NCI-H1105 treated with DMSO at 0.1 percent for 48 hours (cell line): ENCODE data around the gene NEMF.
"Not testable (repeated sequence)": the region's sequence is repeated elsewhere in the genome, so short reads cannot be mapped to it uniquely, and the experiment has no call there.

ENCODE experiments used
- DNase-seq: peaks from one replicate; lab custom pipeline; 2025; lab: John Stamatoyannopoulos, UW

Gene NEMF

DNA sequence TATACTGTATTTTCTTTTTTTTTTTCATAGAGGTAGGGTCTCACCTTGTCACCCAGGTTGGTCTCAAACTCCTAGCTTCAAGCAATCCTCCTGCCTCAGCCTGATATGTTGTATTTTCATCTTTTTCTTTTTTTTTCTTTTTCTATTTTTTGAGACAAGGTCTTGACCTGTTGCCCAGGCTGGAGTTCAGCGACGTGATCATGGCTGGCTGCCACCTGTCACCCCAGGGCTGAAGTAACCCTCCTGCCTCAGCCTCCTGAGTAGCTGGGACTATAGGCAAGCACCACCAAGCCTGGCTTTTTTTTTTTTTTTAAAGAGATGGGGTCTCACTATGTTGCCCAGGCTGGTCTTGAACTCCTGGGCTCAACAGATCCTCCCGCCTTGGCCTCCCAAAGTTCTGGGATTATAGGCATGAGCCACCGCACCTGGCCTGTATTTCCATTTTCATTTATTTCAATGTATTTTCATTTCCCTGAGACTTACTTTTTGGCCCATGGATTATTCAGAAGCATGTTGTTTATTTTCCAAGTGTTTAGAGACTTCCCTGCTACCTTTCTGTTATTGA is 24.1 kb upstream of the NEMF start:
- no peak for DNase-seq

DNA sequence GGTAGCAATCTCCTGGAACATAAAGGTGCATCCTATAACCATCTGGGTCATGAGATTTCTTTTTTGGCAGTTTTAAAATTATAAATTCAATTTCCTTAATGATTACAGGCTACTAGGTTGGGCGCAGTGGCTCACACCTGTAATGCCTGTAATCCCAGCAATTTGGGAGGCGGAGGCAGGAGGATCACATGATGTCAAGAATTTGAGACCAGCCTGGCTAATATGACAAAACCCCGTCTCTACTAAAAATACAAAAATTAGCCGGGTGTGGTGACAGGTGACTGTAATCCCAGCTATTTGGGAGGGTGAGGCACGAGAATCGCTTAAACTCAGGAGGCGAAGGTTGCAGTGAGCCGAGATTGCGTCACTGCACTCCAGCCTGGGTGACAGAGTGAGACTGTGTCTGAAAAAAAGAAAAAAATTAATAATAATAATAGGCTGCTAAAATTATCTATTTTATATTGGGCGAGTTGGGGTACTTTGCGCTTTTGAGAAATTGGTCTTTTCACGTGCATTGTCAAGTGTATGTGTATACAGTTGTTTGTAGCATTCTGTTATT is 23.1 kb upstream of the NEMF start:
- DNase-seq = no peak

DNA sequence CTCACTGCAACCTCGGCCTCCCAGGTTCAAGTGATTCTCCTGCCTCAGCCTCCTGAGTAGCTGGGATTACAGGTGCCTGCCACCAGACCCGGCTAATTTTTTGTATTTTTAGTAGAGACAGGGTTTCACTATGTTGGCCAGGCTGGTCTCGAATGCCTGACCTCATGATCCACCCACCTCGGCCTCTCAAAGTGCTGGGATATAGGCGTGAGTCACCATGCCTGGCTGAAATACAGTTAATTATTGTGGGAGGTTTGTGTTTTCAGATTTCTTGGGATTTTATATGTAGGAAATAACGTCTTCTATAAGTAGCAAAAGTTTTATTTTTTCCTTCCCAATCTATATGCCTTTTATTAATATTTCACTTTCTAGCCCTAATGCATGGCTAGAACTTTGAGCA is 21.0 kb upstream of the NEMF start:
- not testable (repeated sequence) for DNase-seq

DNA sequence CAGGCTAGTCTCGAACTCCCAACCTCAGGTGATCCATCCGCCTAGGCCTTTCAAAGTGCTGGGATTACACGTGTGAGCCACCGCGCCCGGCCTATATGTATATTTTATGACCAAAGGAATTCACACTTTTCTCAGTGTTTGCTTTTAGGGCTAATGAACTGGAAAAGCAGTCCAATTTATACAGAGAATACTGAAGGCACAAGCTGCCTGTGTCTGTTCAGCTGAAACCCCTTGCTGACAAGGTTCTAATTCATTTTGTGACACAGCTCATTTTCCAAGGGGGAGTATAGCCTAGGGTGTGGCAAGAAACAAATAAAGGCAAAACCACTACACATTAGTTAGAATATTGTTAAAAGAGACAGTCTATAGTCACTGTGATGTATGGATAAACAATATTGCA is 18.3 kb upstream of the NEMF start:
- DNase-seq = no peak

DNA sequence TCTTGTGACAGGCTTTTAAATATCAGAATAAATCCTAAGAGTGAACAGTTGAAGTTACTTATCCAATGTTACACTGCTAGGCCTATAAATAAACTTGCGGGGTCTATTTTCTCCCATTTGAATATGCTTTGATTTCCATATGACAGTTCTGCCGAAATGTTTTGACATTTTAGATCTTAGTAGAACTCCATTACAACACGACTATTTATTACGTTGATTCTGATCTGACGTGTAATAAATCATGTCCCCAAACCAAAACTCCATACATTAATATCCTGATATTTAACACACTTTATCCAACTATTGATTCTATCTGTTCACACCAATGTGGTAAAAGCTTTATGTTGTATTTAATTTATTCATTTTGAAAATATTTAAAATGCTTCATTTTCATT is 16.1 kb upstream of the NEMF start:
- no peak for DNase-seq

DNA sequence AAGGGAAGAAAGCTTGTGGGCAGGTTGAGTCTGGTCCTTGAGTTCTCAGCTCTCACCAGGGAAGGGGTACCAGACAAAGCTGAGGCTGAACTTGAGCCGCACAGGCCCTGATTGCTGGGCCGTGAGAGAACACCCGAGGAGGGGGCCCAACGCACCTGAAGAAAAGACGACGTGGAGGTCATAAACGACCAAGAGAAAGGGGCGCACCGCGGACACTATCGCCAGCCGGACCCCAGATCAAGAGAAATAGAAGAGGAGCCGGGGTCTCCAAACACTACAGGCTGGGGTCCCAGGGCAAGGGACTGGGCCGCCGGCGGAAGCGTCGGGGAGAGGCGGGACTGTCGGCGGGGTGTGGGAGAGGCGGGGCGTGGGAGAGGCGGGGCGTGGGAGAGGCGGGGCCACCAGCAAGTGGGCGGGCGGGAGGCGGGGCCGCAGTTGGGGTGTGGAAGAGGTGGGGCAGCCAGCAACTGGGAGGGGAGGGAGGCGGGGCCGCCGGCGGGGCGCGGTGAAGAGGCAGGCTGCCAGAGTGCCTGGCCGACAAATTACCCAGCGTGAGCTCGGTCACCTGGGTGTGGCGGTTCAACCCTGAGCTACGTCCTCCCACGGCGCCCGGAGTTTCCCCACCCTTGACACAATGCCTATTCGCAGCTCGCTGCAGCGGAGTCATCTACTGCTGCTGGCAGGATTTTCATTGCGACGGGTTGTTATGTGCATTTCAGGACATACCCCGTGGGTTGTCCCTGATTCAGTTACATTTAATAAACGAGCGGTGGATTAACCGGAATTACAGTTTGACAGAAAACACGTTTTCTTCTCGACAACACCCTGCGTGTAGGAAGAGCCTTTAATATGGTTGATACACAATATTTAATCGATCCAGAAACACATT is 15.5 kb upstream of the NEMF start:
- DNase-seq = peak; percentile 95

DNA sequence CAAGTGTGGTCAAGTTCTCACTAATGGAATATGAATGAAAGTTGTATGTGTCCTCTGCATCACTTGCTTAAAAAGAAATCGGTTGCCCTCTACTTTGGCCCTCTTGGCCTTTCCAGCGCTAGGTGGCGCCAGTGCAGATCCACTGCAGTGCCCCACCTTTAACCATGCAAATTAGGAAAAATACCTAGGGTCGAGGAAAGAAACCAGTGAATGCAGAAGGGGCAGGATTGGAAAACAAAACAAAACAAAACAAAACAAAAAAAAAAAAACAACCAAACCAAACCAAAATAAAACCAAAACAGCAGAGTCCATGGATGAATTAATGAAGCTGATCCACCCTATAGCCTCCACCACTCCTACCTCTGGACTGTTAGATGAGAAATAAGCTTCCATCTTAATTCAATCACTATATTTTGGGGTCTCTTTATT is 12.9 kb upstream of the NEMF start:
- peak; percentile 64 for DNase-seq

DNA sequence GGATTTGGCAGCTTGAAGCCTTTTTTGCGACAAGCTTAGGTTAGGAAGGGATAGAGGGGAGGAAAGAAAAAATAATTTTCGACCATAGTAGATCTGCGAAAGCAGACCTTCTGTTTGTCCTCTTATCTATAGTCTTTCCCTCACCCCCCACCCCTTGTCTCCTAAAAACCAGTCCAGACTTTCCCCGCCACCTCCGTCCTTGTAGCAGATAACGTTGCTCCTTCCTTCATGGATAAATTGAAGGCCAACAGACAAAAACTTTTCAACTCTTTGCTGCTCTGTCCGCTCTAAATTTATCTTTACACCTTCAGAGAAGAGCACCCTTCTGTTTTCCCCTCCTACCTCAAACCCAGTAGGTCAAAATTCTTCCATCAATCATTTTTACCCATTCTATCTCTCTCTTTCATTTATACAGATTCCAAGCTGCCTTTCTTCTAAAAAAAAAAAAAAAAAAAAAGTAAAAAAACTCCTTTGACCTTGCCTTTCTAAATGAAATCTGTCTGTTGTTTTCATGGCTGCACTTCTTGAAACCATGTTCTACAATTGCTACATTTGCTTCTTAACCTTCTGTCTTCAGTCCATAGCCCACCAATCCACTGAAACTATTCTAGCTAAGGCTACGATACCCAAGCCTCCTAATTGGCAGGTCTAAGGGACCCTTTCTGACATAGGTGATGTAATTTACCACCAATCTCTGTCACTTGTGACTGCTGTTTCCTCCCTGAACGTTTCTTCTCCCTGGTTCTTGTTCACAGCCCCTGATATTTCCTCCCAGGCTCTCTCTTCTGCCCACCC is 11.1 kb upstream of the NEMF start:
- peak; percentile 13 for DNase-seq

DNA sequence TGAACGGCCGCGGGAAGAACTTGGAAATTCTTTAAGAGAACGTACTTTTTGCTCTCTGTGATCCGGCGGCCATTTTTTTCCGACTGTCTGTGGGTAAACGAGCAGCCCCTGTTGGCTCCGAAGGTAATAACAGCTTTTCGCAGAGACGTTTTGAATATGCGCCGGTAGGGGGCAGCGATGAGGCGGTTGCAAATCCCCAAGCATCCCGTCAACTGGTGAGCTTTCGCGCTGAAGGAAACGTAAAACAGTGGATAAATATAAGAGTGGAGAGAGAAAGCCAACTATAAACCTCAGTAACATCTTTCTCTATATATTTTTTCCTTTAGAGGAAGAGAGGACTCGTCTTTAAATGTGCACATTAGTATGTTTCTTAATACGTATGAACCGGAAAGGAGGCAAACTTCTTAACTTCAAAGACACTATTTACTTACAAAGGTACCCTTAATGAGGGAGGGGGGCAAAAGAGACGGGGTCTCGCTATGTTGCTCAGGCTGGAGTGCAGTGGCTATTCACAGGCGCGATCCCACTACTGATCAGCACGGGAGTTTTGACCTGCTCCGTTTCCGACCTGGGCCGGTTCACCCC is 9.6 kb upstream of the NEMF start:
- DNase-seq = peak; percentile 83

DNA sequence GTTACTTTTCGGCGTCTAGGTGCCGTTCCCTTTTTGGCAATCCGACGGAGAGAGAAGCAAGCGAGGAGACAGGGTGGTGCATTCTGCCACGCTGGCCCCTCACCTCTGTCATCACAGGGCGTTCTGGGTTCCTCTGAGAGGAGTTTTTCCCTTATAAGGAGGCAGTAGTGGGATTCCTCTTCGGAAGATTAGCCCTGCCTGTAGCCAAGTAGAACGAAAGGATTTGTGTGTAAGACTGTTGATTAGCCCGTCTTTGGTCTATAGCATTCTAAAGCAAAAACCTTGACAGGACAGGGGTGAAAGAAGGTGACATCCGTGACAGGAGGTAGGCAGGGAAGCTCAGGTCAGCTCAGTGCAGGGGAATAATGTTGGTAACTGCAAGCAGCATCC is 9.1 kb upstream of the NEMF start:
- DNase-seq = peak; percentile 67

DNA sequence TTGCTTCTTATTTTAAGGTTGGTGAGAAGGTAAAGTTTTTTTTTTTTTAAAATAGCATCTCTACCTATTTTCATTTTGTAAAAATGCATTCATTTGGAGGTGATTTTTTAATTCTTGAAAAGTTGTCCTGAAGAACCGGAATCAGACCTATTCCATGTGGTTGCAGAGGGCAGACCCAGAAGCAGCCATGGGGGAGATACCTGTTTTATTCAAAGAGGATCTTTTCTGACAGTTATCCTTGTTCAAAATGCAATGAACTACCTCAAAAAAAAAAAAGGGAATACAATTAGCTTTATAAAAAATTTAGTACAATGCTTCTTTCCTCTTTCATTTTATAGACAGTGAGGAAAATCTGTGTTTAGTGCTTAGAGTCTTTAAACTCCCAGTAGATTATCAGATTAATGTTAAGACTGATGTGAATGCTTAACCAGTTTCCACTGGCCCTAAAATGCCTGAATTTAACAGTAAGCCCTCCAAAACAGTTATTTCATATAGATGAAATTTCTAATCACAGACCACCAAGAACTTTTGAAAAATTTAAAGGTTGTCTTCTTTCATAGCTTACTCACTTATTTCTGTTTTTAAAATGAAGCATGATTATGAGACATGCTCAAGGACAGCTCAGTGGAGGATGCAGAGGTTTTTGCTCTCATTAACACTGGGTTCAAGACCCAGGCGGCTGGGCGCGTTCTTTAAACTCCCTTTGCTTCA is 8.6 kb upstream of the NEMF start:
- no peak for DNase-seq

DNA sequence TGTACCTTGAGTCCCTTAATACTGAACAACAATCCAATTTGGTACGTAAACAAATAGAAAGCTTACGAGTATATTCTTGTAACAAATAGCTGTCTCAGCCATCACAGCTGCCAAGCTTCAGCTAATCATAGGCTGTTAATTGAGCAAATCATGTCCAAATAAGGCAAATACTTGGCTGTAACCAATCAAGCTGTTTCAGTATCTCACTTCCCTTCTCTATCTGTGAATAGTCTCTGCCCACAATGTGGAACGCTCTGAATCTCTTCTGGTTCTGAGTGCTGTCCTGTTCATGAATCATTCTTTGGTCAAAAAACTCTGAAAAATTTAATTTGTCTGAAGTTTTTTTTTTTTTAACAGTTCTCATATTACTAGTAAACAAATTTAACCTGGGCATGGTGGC is 5.8 kb upstream of the NEMF start:
- DNase-seq = no peak

DNA sequence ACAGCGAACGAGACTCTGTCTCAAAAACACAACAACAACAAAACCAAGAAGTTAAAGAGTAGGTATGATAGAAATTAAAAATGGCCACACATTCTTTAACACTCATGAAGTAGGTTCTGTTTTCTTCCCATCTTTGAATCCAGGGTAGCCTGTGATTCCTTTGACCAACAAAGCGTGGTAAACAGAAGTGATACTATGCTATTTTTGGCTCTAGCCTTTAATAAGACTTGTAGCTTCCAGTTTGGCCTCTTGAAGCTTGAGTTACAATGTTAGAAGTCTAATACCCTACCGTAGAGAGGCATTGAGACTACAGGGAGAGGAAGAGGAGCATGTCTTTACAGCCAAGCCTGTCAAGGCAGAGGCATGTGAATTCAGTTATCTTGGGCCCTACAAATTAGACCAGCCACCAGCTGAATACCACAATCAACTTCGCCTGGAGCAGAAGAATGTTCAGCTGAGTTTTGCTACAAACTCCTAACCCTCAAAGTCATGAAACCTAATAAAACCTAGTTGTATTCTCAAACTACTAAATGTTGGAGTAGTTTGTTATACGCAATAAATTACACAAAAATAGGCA is 4.9 kb upstream of the NEMF start:
- DNase-seq = no peak

DNA sequence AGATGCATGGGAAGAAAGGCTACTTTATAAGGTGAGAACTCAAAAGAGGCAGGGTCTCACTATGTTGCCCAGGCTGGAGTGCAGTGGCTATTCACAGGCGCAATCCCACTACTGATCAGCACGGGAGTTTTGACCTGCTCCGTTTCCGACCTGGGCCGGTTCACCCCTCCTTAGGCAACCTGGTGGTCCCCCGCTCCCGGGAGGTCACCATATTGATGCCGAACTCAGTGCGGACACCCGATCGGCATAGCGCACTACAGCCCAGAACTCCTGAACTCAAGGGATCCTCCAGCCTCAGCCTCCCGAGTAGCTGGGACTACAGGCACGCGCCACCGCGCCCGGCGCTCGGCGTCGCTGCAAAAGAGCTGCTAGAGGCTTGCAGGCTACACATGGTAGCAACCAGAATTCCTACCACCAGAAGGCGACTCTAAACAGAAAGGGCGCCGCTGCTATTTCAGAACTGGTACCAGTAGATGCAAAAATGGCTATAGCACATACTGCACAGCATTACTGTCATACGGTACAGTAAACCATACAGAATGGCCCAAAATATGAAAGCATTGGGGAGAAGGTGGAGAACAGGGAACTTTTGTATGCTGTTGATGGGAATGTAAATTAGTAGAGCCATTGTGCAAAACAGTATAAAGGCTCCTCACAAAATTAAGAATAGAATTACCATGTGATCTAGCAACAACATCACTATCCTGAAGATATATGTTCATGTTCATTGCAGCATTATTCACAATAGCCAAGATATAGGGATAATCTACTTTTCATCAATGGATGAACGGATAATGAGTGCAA is 1.2 kb upstream of the NEMF start:
- DNase-seq = no peak

DNA sequence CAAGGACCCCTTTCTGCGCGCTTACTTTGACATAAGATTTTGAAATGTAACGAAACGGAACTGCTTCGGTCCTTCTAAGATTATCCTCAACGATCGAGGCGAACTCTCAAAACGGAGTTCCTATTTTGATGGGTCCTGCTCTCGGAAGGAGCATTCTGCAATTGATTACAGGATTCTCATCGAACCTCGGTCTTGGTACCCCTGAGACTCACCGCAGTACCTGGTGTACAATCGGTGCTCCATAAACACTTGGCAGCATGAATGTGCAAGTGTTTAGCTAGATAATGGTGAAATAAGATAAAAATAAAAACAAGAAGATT is 530 bp upstream of the NEMF start:
- DNase-seq = no peak

DNA sequence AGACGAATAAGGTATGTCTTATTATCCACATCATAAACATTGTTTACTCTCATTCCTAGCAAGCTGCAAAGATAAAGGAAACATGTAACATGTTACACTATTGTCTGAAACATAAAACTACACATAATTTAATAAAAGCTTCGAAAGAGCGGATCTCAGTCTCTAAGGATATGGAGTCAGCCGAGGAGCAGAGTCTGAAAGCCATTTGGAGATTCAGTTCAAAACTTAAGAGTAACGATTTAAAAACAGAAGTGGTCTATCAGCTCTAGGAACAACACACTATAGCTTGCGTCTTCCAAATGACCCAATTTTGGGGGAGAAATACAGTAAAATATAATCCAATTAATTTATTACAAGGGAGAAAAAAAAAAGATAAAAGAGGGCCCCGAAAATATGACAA is 775 bp downstream of the NEMF start:
- no peak for DNase-seq

DNA sequence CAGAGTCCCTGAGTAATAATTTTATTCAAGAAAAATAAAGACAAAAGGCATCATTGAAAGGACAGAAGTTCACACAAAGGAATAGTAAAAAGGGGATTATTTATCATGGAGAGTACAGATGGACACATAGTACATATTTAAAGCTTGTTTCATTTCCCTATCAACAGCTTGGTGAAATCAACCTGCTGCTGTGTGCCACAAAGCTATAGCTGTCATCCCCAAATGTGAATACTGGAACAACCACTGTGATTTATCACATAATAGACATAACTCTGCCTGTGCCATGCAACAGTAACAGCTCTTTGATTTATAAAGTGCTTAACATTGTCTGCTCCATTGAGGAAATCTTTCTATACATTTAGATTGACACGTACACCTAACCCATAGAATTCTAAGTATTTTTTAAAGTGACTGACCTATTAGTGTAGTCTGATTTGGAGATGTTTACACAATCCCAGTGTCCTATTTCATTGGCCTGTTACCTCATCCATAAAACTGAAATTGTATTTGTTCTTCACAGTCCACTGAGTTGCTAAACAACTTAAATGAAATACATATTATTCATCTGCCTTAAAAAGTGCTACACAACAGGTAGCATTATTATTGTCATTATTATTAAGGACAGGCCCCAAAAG is 3.3 kb downstream of the NEMF start:
- no peak for DNase-seq

DNA sequence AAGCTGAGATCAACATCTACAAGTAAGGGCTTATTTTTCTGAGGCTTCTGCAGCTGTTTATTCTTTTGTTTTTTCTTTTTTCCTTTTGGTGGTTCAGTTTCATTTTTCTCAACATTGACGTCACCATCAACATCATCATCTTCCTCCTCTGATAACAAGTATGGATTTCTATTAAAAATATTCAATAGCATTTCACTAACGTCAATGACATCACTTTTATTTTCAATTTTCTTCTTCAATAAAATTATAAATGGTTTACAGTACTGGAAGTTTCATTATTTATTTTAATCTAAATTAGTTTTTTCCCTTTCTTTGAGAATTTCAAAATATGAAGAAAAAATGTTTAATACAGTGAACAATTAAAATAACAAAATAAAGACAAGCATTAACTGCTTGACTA is 23.9 kb downstream of the NEMF start:
- no peak for DNase-seq

DNA sequence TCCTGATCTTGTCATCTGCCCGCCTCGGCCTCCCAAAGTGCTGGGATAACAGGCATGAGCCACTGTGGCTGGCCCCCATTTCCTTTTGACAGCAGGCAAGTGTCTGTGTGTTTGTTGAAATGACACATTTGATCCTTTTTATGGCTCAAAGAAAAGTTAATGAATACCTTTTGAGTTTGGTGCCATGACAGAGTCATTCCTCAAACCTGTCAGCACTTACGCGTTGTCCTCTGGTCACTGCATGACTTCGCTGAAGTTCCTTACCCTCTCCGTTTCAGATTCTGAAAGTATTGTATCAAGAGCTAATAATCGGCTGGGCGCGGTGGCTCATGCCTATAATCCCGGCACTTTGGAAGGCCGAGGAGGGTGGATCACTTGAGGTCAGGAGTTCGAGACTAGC is 32.4 kb downstream of the NEMF start:
- no peak for DNase-seq

DNA sequence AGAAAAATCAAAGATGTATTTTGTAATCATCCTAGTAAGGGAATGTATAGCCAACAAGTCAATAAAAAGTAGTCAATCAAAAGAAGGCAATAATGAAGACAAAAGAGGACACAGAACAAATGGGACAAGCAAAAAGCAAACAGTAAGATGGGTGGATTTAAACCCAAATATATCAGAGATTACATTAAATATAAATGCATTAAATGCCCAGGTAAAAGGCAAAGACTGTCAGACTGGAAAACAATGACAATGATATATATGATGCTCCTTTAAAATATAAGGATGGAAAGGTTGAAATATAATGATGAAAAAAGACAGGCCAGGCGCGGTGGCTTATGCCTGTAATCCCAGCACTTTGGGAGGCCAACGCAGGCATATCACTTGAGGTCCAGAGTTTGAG is 35.7 kb downstream of the NEMF start:
- no peak for DNase-seq
